Measurements from ENCODE around the gene SMIM23.

GRCh38 chr5:171762903-171763302 is 22.7 kb upstream of the SMIM23 start:
- no peak for TF ChIP-seq CTCF (IDR thresholded peaks at IDR 0.05)
- no peak for TF ChIP-seq POLR2AphosphoS5 (IDR thresholded peaks at IDR 0.05)
- TF ChIP-seq EP300 (IDR thresholded peaks at IDR 0.05): no peak
- no peak for TF ChIP-seq POLR2A (IDR thresholded peaks at IDR 0.05)

Measured in suprapubic skin (tissue), 4 donors.